ENCODE results near the gene KCNJ6. TPM values are rescaled to one million over a fixed set of nuclear protein-coding genes. Genes with fewer than 3 reads are reported as not detected.

The KCNJ6 gene
- total RNA-seq, 2 experiments from 2014 or later: not detected

DNA sequence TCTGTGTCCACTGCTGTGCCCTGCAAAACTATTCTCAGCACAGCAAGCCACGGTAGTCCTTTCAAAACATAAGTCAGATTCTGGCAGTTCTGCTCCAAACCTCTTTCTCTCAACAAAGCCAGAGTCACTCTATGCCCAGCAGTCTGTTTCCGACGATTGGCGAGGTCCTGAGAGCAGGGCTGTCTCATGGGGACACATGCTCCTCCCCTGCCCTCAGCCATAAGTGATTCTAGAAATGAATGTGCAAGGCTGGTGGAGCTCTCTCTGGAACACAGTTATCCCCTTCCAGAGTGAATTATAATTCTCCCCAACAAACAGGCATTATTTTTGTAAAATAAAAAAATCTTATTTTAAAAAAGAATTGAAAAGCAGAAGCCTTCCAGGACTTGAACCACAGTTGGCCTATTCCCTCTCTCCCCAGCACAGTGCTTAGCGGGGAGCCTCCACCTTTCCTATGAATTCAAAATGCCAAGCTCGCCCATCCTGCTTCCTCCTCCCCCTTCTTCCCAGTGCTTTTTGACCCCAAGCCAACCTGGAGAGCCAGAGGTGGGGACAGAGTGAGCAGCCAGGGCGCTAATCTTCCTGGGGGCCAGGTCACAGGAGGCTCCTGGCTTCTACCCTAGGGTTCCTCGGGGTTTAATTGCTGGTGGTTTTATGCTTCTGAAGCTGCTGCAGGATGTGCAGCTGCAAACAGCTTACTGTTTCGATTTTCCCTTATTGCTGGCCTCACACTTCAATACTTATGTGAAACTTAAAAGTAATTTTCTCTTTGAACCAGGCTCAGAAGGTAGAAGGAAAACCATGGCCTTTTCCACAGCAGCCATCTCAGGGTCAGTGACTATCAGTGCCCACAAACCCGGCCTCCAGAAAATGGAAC lies 41.1 kb downstream of the KCNJ6 start:
- peaks cover 6% of the 10 kb centered on the region for H3K27me3 Mint-ChIP-seq
- CTCF ChIA-PET: interaction anchor here (0.6 to 1.6 kb wide), 3 partner anchors 11 to 26 kb away, joined by 3 to 6 read pairs (median 4); no protein-coding TSS in a partner anchor

GRCh38 chr21:37874481-37874880 lies 41.8 kb downstream of the KCNJ6 start:
- H3K36me3 Mint-ChIP-seq (ENCODE audit: low read depth): no peaks in the 10 kb centered on the region
- CTCF ChIA-PET: interaction anchor here (0.8 kb wide), 1 partner anchor 13 kb away, joined by 3 read pairs; no protein-coding TSS in a partner anchor
- H3K27ac Mint-ChIP-seq: no peak overlapping the region
- DNase-seq (no peak), ATAC-seq (no peak)
- peaks cover 5% of the 10 kb centered on the region for H3K27me3 Mint-ChIP-seq
- POLR2A ChIA-PET: interaction anchor here (0.7 kb wide), 1 partner anchor 274 kb away, joined by 3 read pairs; no protein-coding TSS in a partner anchor
- H3K4me1 Mint-ChIP-seq: peaks cover 13% of the 10 kb centered on the region
- intact Hi-C loops (cut with DNase I, micrococcal nuclease): no loop called here
- H3K4me3 Mint-ChIP-seq: no peak overlapping the region
- H3K9me3 Mint-ChIP-seq (ENCODE audit: low read depth): no peaks in the 10 kb centered on the region

More for the DNA sequence above, 41.1 kb downstream of the KCNJ6 start:
- no peaks in the 10 kb centered on the region for H3K36me3 Mint-ChIP-seq (ENCODE audit: low read depth)
- DNase-seq (no peak), ATAC-seq (no peak)
- no peak overlapping the region for H3K27ac Mint-ChIP-seq
- H3K4me1 Mint-ChIP-seq: peaks cover 13% of the 10 kb centered on the region
- intact Hi-C loops (cut with DNase I, micrococcal nuclease): no loop called here
- no peak overlapping the region for H3K4me3 Mint-ChIP-seq
- H3K9me3 Mint-ChIP-seq (ENCODE audit: low read depth): no peaks in the 10 kb centered on the region
- POLR2A ChIA-PET: interaction anchor here (0.7 kb wide), 1 partner anchor 274 kb away, joined by 3 read pairs; no protein-coding TSS in a partner anchor

DNA sequence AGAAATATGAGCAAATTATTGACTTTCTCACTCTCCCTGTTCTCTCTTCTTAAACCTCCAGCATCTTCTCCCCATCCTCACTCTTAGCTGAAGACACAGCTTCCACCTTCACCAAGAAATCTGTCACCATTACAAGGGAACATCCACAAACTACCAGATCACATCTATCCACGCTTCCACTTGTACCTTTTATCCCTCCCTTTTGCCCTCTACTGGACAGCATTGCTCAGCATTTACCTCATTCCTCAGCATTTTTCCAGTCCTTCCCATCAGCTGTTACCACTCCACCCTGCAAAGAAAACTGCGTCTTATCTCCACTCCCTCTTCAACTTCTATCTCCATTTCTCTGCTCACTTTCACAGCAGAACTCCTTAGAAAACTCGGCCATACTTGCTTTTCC lies 42.6 kb downstream of the KCNJ6 start:
- CTCF ChIA-PET: no interaction called here
- DNase-seq (no peak), ATAC-seq (no peak)
- Mint-ChIP-seq H3K4me1 (peaks cover 12% of the 10 kb centered on the region), H3K4me3 (no peak overlapping the region), H3K9me3 (ENCODE audit: low read depth) (no peaks in the 10 kb centered on the region), H3K27me3 (peaks cover 4% of the 10 kb centered on the region), H3K36me3 (ENCODE audit: low read depth) (no peaks in the 10 kb centered on the region), H3K27ac (no peak overlapping the region)
- POLR2A ChIA-PET: no interaction called here
- intact Hi-C loops (cut with DNase I, micrococcal nuclease): no loop called here

GRCh38 chr21:37871121-37871862 lies 45.0 kb downstream of the KCNJ6 start:
- ATAC-seq (no peak), DNase-seq (no peak)
- no peak overlapping the region for H3K27ac Mint-ChIP-seq
- no peak overlapping the region for H3K4me3 Mint-ChIP-seq
- no peaks in the 10 kb centered on the region for H3K36me3 Mint-ChIP-seq (ENCODE audit: low read depth)
- intact Hi-C loops (cut with DNase I, micrococcal nuclease): no loop called here
- H3K27me3 Mint-ChIP-seq: peaks cover 6% of the 10 kb centered on the region
- ChIA-PET POLR2A (no interaction called here), CTCF (interaction anchor here (1.4 kb wide), 1 partner anchor 20 kb away, joined by 3 read pairs; no protein-coding TSS in a partner anchor)
- H3K4me1 Mint-ChIP-seq: no peaks in the 10 kb centered on the region
- no peaks in the 10 kb centered on the region for H3K9me3 Mint-ChIP-seq (ENCODE audit: low read depth)

- intact Hi-C loops (cut with DNase I, micrococcal nuclease): no loop called here
- no peak overlapping the region for H3K27ac Mint-ChIP-seq
- H3K9me3 Mint-ChIP-seq (ENCODE audit: low read depth): no peaks in the 10 kb centered on the region
- POLR2A ChIA-PET: no interaction called here
- peaks cover 10% of the 10 kb centered on the region for H3K27me3 Mint-ChIP-seq
- DNase-seq (no peak), ATAC-seq (no peak)
- no peaks in the 10 kb centered on the region for H3K36me3 Mint-ChIP-seq (ENCODE audit: low read depth)
- no peaks in the 10 kb centered on the region for H3K4me1 Mint-ChIP-seq
- H3K4me3 Mint-ChIP-seq: no peak overlapping the region
- CTCF ChIA-PET: interaction anchor here (0.6 to 0.7 kb wide), 2 partner anchors 9 to 1138 kb away, joined by 3 read pairs; no protein-coding TSS in a partner anchor
These were observed 46.0 kb downstream of the KCNJ6 start for GRCh38 chr21:37870221-37870620.

GRCh38 chr21:37869661-37870060 lies 46.6 kb downstream of the KCNJ6 start:
- Mint-ChIP-seq H3K4me1 (no peaks in the 10 kb centered on the region), H3K9me3 (ENCODE audit: low read depth) (no peaks in the 10 kb centered on the region), H3K27me3 (peaks cover 10% of the 10 kb centered on the region), H3K4me3 (no peak overlapping the region), H3K27ac (no peak overlapping the region), H3K36me3 (ENCODE audit: low read depth) (no peaks in the 10 kb centered on the region)
- ChIA-PET POLR2A (no interaction called here), CTCF (interaction anchor here (0.6 to 0.7 kb wide), 2 partner anchors 8 to 1139 kb away, joined by 3 read pairs; no protein-coding TSS in a partner anchor)
- intact Hi-C loops (cut with DNase I, micrococcal nuclease): no loop called here
- DNase-seq: no peak
- ATAC-seq: no peak

- intact Hi-C loops (cut with DNase I, micrococcal nuclease): no loop called here
- no peaks in the 10 kb centered on the region for H3K4me1 Mint-ChIP-seq
- no peaks in the 10 kb centered on the region for H3K36me3 Mint-ChIP-seq (ENCODE audit: low read depth)
- ChIA-PET CTCF (no interaction called here), POLR2A (no interaction called here)
- ATAC-seq: no peak
- H3K27ac Mint-ChIP-seq: no peak overlapping the region
- H3K4me3 Mint-ChIP-seq: no peak overlapping the region
- DNase-seq: no peak
- no peaks in the 10 kb centered on the region for H3K9me3 Mint-ChIP-seq (ENCODE audit: low read depth)
- peaks cover 10% of the 10 kb centered on the region for H3K27me3 Mint-ChIP-seq
These were observed 47.6 kb downstream of the KCNJ6 start for GRCh38 chr21:37868446-37869295.

- intact Hi-C loops (cut with DNase I, micrococcal nuclease): no loop called here
- ChIA-PET POLR2A (no interaction called here), CTCF (no interaction called here)
- H3K36me3 Mint-ChIP-seq (ENCODE audit: low read depth): no peaks in the 10 kb centered on the region
- H3K27ac Mint-ChIP-seq: no peak overlapping the region
- no peaks in the 10 kb centered on the region for H3K9me3 Mint-ChIP-seq (ENCODE audit: low read depth)
- H3K4me3 Mint-ChIP-seq: no peak overlapping the region
- DNase-seq (no peak), ATAC-seq (no peak)
- peaks cover 8% of the 10 kb centered on the region for H3K27me3 Mint-ChIP-seq
- H3K4me1 Mint-ChIP-seq: no peaks in the 10 kb centered on the region
These were observed 50.2 kb downstream of the KCNJ6 start for GRCh38 chr21:37866027-37866426.

- Mint-ChIP-seq H3K27me3 (peaks cover 6% of the 10 kb centered on the region), H3K27ac (no peak overlapping the region), H3K36me3 (ENCODE audit: low read depth) (no peaks in the 10 kb centered on the region), H3K4me3 (no peak overlapping the region), H3K4me1 (no peaks in the 10 kb centered on the region), H3K9me3 (ENCODE audit: low read depth) (no peaks in the 10 kb centered on the region)
- ChIA-PET POLR2A (no interaction called here), CTCF (interaction anchor here (1.2 to 2.3 kb wide), 2 partner anchors 11 kb away, joined by 3 to 6 read pairs; no protein-coding TSS in a partner anchor)
- DNase-seq: no peak
- intact Hi-C loops (cut with DNase I, micrococcal nuclease): no loop called here
- no peak for ATAC-seq
These were observed 51.1 kb downstream of the KCNJ6 start for GRCh38 chr21:37865156-37865555.

- no peaks in the 10 kb centered on the region for H3K9me3 Mint-ChIP-seq (ENCODE audit: low read depth)
- POLR2A ChIA-PET: interaction anchor here (0.5 to 0.6 kb wide), 3 partner anchors 8 to 573 kb away, joined by 3 to 4 read pairs (median 3); no protein-coding TSS in a partner anchor
- CTCF ChIA-PET: interaction anchor here (0.6 to 2.3 kb wide), 2 partner anchors 12 to 563 kb away, joined by 3 to 6 read pairs; no protein-coding TSS in a partner anchor
- H3K36me3 Mint-ChIP-seq (ENCODE audit: low read depth): no peaks in the 10 kb centered on the region
- H3K4me3 Mint-ChIP-seq: no peak overlapping the region
- H3K4me1 Mint-ChIP-seq: no peaks in the 10 kb centered on the region
- ATAC-seq (no peak), DNase-seq (peak; percentile 21)
- no peak overlapping the region for H3K27ac Mint-ChIP-seq
- peaks cover 10% of the 10 kb centered on the region for H3K27me3 Mint-ChIP-seq
- intact Hi-C loops (cut with DNase I, micrococcal nuclease): no loop called here
These were observed 52.4 kb downstream of the KCNJ6 start for GRCh38 chr21:37863842-37864241.

DNA sequence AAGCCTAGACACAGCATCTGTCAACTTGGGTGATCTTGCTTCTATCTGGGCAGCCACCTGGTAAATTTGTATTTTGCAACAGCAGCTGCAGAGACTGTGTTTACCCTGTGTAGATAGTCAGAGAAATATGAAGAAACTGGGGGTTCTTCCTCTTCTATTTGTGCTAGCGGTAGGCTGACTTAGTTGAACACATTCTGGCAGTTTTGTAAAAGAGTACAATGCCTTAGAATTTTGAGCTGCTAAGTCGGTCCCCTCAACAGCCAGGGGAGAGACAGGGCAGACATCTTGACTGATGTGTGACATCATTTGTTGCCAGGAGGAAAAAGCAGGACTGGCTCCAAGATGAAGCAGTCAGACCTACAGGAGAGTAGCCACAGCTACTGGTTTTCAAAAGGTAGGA lies 53.7 kb downstream of the KCNJ6 start:
- ChIA-PET POLR2A (interaction anchor here (0.6 kb wide), 1 partner anchor 22 kb away, joined by 4 read pairs; no protein-coding TSS in a partner anchor), CTCF (interaction anchor here (0.8 kb wide), 1 partner anchor 494 kb away, joined by 3 read pairs; no protein-coding TSS in a partner anchor)
- intact Hi-C loops (cut with DNase I, micrococcal nuclease): no loop called here
- Mint-ChIP-seq H3K27me3 (peaks cover 9% of the 10 kb centered on the region), H3K36me3 (ENCODE audit: low read depth) (no peaks in the 10 kb centered on the region), H3K9me3 (ENCODE audit: low read depth) (no peaks in the 10 kb centered on the region), H3K4me1 (no peaks in the 10 kb centered on the region), H3K27ac (no peak overlapping the region), H3K4me3 (no peak overlapping the region)
- no peak for ATAC-seq
- DNase-seq: no peak

Data from activated CD4-positive, alpha-beta T cell treated with anti-CD3 and anti-CD28 coated beads for 36 hours (primary cell).